HG03558 (cell line): ENCODE results near the gene AFAP1L2.

Experiments used
- ATAC-seq: cut with Tn5 transposase; IDR thresholded peaks from one replicate; pipeline ENCODE4 v1.9.1; 2021; ENCODE audit warnings: moderate number of reproducible peaks; ENCODE audit not compliant: unreplicated experiment; ENCODE audit errors: extremely low read depth

The AFAP1L2 gene

GRCh38 chr10:114404171-114405010, at the start of gene AFAP1L2:
AFAP1L2 (minus strand) TSS chr10:114404502; CDS start chr10:114404455, 47 bp downstream.
- ATAC-seq: no peak

DNA sequence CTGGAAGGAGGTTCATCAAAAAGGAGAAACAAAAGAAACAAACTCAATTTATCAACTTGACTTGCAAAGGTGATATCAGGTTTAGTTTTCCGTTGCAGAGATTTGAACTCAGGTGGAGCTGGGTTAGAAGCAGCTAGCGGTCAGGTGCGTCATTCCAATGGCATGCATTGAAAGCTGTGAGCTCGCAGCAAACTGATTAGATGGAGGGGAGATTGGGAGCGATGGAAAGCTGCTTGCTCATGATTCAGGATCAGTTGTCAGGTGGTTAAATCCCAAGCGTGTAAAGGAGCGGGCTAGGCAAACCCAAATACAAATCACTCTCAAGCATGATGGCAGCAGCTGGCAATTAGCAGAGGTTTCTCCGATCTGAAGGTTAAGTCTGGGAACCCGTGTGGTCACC, 49.3 kb upstream of the AFAP1L2 start:
- ATAC-seq: no peak

- ATAC-seq: no peak
These were observed 44.6 kb upstream of the AFAP1L2 start for GRCh38 chr10:114448897-114449296.

- ATAC-seq: no peak
These were observed 41.0 kb upstream of the AFAP1L2 start for GRCh38 chr10:114445332-114445731.

GRCh38 chr10:114444819-114445218, 40.5 kb upstream of the AFAP1L2 start:
- no peak for ATAC-seq

DNA sequence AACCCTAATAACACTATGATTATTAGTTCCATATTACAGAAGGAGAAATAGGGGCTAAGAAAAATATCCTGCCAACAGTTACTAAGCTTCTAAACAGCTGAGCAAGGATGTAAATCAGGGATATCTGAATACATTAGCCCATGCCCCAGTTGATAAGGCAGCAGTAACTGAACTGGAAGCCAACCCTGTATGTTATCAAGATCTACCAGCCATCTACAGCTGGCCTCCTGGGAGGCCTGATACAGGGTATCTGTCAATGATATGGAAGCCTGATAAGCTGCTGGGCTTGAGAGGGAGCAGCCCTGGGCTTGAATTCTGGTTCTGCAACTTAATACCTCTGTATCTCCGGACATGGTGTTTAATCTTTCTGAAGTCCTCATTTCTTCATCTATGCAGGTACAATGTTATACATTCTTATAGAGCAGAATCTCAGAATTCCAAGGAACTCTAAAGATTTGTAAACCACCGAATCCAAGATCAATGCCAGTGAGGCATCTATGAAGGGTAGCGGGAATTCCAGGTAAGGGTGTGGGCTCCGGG, 37.9 kb upstream of the AFAP1L2 start:
- ATAC-seq: no peak

DNA sequence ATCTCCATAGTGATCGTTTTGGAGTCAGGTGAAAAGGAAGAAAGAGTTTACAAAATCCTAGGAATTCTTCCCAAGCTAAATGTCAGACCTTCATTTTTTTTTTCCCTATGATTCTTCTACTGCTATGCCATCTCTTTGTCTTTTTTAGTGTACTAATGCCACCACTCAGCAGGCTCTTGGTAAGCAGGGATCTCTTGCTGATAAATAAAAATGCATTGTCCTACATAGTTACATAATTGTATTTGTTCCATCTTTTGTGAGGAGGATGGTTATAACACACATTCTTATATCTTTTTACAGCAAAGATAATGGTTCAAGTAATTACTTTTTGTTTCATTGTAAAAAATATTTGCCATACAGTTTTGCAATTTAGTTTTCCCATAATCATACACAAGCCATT, 36.8 kb upstream of the AFAP1L2 start:
- no peak for ATAC-seq

DNA sequence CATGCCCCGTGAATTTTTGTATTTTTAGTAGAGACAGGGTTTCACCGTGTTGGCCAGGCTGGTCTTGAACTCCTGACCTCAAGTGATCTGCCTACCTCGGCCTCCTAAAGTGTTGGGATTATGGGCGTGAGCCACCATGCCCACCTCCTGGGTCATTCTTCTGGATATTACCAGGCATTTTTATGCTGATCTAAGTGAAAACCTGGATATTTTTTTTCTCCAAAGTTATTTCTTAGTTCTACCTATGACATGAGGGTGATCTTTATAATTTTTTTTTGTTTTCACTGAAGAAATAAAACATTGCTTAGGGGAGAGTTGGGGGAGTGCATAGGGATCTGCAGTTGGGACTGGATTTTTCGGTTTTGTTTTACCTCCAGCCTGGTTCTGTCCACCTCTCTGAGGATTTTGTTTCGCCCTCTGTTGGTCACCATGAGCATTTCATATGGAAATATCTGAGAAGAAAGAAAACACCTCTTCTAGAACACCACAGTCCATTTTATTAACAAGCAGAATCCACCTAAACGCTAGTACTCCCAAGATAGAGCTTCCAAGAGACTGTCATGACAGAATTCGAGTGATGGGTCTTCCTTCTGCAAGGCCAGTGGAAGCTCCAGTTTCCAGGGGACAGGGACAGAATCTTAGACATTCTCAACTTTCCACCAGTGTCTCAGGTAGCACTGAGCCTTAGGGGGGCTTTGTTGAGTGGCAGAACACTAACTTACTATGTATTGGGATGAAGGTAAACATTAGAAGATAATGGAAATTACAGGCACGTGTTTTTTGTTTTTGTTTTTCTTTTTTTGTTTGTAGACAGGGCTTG, 33.4 kb upstream of the AFAP1L2 start:
- no peak for ATAC-seq

GRCh38 chr10:114436941-114437340, 32.6 kb upstream of the AFAP1L2 start:
- no peak for ATAC-seq

- no peak for ATAC-seq
These were observed 28.3 kb upstream of the AFAP1L2 start for GRCh38 chr10:114432566-114433093.

GRCh38 chr10:114431414-114432135, 27.3 kb upstream of the AFAP1L2 start:
- ATAC-seq: no peak

- no peak for ATAC-seq
These were observed 26.5 kb upstream of the AFAP1L2 start for GRCh38 chr10:114430688-114431413.

DNA sequence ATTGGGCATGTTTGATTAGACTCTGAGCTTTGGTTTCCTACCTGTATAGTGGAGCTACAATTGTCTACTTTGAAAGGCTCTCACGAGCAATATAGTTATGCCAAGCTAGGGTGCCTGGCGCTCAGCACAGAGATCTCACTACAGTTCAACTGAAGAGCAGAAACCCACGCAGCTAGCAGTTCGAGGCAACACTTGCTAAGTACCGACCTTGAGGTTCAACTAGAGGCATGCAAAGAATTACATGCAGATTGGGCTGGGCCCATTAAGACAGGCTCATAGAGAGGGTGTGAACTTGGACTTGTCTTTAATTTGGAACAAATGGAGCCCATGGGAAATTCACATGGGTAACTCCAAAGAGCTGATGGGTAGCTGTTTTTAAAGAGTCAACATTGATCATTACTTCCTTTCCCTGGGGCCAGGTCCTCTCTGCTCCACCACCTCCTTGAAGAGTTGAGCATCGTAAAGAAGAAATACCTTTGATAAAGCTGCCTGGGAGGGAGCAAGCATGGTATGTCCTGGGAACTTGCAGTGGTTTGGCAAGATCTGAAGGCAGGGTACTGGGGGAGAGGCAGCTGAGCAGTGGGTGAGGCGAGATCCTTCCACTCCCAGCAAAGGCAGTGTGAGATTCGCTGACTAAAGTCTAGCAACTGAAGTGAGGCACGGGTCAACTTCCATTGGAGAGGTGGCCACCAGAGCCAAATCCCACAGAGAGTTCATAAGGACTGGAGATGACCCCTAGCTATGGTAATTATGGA, 25.5 kb upstream of the AFAP1L2 start:
- ATAC-seq: no peak

DNA sequence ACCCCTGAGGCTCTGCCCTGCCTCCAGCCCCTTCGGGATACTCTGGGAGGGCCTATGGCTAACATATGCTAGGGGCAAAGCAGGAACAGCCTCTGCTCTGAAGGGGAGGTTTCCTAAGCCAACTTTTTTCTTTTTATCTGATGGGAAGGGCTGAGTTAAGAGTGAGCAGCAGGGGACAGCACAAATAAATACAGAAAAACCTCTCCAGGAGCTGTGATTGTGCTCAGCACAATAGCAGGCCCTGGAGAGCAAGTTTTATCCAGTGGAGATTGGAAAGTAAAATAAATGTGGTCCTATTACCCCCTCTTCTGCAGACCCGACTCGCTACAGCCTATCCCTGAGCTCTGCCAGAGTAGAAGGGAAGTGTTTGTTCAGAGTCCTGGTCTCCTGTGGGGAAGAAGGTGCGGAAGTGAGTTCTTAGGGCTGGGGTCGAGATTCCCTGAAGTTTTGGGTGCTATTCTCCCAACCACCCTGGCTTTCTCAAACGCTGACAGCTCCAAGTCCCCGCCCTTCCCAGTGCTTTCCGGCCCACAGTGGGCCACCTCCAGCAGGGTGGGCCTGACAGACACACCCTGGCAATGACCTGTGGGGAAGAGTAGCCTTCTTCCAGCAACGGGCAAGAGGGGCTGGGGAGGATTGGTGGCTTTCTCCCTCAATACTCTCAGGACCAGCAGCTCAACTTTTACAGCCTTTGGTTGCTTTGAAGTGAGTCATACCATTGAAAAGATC, 23.0 kb upstream of the AFAP1L2 start:
- no peak for ATAC-seq

GRCh38 chr10:114426476-114426875, 22.2 kb upstream of the AFAP1L2 start:
- ATAC-seq: no peak

GRCh38 chr10:114420811-114421485, 16.6 kb upstream of the AFAP1L2 start:
- no peak for ATAC-seq

- ATAC-seq: no peak
These were observed 13.8 kb upstream of the AFAP1L2 start for GRCh38 chr10:114418109-114418508.
